PC-3 (cell line): ENCODE results near the gene RET. TPM values are rescaled to one million over a fixed set of nuclear protein-coding genes. Genes with fewer than 3 reads are reported as not detected.
A peak's percentile ranks its signal among the peaks of the same experiment; 100 is the strongest.

Source experiments
- ATAC-seq: fragments of 200-7000 bp; cut with Tn5 transposase; 2 replicates; pipeline ENCODE4 v1.9.1; 2020; ENCODE audit warnings: mild to moderate bottlenecking, moderate library complexity
- Bru-seq: library from RNA; stranded (reverse); fragments of 400-500 nt; gene quantifications from one replicate; lab custom pipeline; 2021; lab: Mats Ljungman, UMichigan
- BruChase-seq, 2 experiments: library from RNA; stranded (reverse); fragments of 400-500 nt; gene quantifications; one replicate each; lab custom pipeline; 2021; lab: Mats Ljungman, UMichigan
- BruUV-seq: library from RNA; stranded (reverse); fragments of 400-500 nt; replicated peaks from 2 replicates; lab custom pipeline; 2021; lab: Mats Ljungman, UMichigan
- CTCF ChIA-PET: fragments of 300-600 bp; sonication (Branson Sonifier 250); formaldehyde crosslinking; loops from one replicate; lab custom pipeline; 2022; ENCODE audit warnings: antibody characterized with exemption; lab: Charles Lee
- POLR2A ChIA-PET: fragments of 300-600 bp; sonication (Branson Sonifier 250); formaldehyde crosslinking; loops from one replicate; lab custom pipeline; 2022; ENCODE audit warnings: antibody characterized with exemption; ENCODE audit not compliant: unreplicated experiment; lab: Charles Lee
- DNase-seq: peaks from one replicate; pipeline ENCODE4 v3.0.0-alpha.2; 2015
- H2AFZ ChIP-seq: fragments of 300-600 bp; sonication (generic); 2 replicates; pipeline ENCODE4 v1.6.0; 2016; ENCODE audit warnings: antibody characterized with exemption, low read length
- H3F3A ChIP-seq: fragments of 300-600 bp; sonication (generic); one replicate; pipeline ENCODE4 v1.6.0; 2017; ENCODE audit warnings: antibody characterized with exemption, low read length, control low read depth, mild to moderate bottlenecking; ENCODE audit not compliant: unreplicated experiment
- H3K27ac ChIP-seq: fragments of 300-600 bp; sonication (generic); 2 replicates; pipeline ENCODE4 v1.5.1; 2016; ENCODE audit warnings: mild to moderate bottlenecking, low read length
- H3K27me3 ChIP-seq: fragments of 300-600 bp; sonication (generic); 2 replicates; pipeline ENCODE4 v1.6.1; 2016; ENCODE audit warnings: low read length, mixed read lengths
- H3K36me3 ChIP-seq: fragments of 300-600 bp; sonication (generic); 2 replicates; pipeline ENCODE4 v1.6.1; 2016; ENCODE audit warnings: low read depth, mixed run types, low read length, mixed read lengths
- H3K4me1 ChIP-seq: fragments of 300-600 bp; sonication (generic); 2 replicates; pipeline ENCODE4 v1.5.1; 2016; ENCODE audit warnings: low read length; ENCODE audit not compliant: insufficient read depth
- H3K4me2 ChIP-seq: fragments of 300-600 bp; sonication (generic); 2 replicates; pipeline ENCODE4 v1.6.0; 2016; ENCODE audit warnings: low read length
- H3K4me3 ChIP-seq: fragments of 300-600 bp; sonication (generic); 2 replicates; pipeline ENCODE4 v1.5.1; 2016; ENCODE audit warnings: mild to moderate bottlenecking, low read length, mixed read lengths
- H3K79me2 ChIP-seq: fragments of 300-600 bp; sonication (generic); 2 replicates; pipeline ENCODE4 v1.6.1; 2017; ENCODE audit warnings: low read length, mixed read lengths
- H3K9ac ChIP-seq: fragments of 300-600 bp; sonication (generic); 2 replicates; pipeline ENCODE4 v1.6.0; 2016; ENCODE audit warnings: mild to moderate bottlenecking, low read length
- H3K9me2 ChIP-seq: fragments of 300-600 bp; sonication (generic); replicated peaks from 2 replicates; pipeline ENCODE4 v1.6.1; 2016; ENCODE audit warnings: mixed run types, low read length, mixed read lengths
- H3K9me3 ChIP-seq: fragments of 300-600 bp; sonication (generic); 2 replicates; pipeline ENCODE4 v1.6.1; 2016; ENCODE audit warnings: low read length, mixed read lengths
- H4K20me1 ChIP-seq: fragments of 300-600 bp; sonication (generic); 2 replicates; pipeline ENCODE4 v1.6.1; 2016; ENCODE audit warnings: low read length, mixed read lengths
- CTCF ChIP-seq: fragments of 300-600 bp; sonication (generic); conservative IDR thresholded peaks from 2 replicates; pipeline ENCODE4 v1.5.1; 2017; ENCODE audit warnings: antibody characterized with exemption, low read depth, mild to moderate bottlenecking, low read length
- EZH2 ChIP-seq: fragments of 300-600 bp; sonication (generic); IDR thresholded peaks from one replicate; pipeline ENCODE4 v1.6.1; 2017; ENCODE audit warnings: antibody characterized with exemption, mild to moderate bottlenecking, low read length; ENCODE audit not compliant: unreplicated experiment
- EZH2phosphoT487 ChIP-seq: fragments of 300-600 bp; sonication (generic); IDR thresholded peaks from 2 replicates; pipeline ENCODE4 v1.6.1; 2018; ENCODE audit warnings: mild to moderate bottlenecking, antibody characterized with exemption, low read length, borderline replicate concordance
- intact Hi-C: fragments of 100-400 bp; cut with micrococcal nuclease; formaldehyde crosslinking; loops from 2 replicates; pipeline ENCODE4 v1.9.0; 2023
- long read RNA-seq: library from polyadenylated mRNA; unstranded; transcript quantifications from one replicate; pipeline ENCODE4 v2.0.0, GENCODE V29; 2021; ENCODE audit not compliant: unreplicated experiment
- total RNA-seq: library from RNA; depleted of rRNA; stranded (reverse); fragments of >200 nt; gene quantifications from 2 replicates; pipeline ENCODE4 v1.2.3, GENCODE V29; 2014; rRNA removed

RET gene
- total RNA-seq: not detected in 2 replicates
- Bru-seq, nascent RNA: percentile 2 among the genes with signal in this experiment
- percentile 3 among the genes with signal in this experiment for BruChase-seq, experiment 1, labeled RNA remaining after a 6-hour chase
- not detected for BruChase-seq, experiment 2, labeled RNA remaining after a 2-hour chase
- long read RNA-seq: 0 reads

DNA sequence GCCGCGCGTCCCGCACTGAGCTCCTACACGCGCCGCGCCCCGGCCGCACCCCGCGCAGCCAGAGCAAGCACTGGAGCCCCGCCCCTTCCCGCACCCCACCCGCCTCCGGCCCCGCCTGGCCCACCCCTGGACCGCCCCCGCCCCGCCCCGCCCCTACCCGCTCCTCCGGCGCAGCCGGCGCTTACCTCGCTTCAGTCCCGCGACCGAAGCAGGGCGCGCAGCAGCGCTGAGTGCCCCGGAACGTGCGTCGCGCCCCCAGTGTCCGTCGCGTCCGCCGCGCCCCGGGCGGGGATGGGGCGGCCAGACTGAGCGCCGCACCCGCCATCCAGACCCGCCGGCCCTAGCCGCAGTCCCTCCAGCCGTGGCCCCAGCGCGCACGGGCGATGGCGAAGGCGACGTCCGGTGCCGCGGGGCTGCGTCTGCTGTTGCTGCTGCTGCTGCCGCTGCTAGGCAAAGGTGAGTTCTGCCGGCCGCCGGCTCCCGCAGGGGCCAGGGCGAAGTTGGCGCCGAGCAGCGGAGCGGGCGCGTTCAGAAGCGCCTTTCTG is at the start of gene RET:
Gene RET (plus strand): TSS at position 194 of the 545 bp plus-strand sequence. CDS start 190 bp downstream, at position 384.
- Histone ChIP-seq H3K79me2 (no peaks in the 10 kb centered on the region), H3K9me3 (no peaks in the 10 kb centered on the region), H2AFZ (no peak within 1 kb of the TSS), H3K27ac (no peak within 1 kb of the TSS), H3K9me2 (no peaks in the 10 kb centered on the region), H3K4me3 (peak within 1 kb of the TSS; percentile 55), H3K4me2 (peak within 1 kb of the TSS; percentile 64), H3F3A (no peaks in the 10 kb centered on the region), H4K20me1 (no peaks in the 10 kb centered on the region), H3K9ac (no peak within 1 kb of the TSS), H3K36me3 (no peaks in the 10 kb centered on the region), H3K4me1 (no peaks in the 10 kb centered on the region), H3K27me3 (peaks cover 37% of the 10 kb centered on the region)
- ATAC-seq: no peak
- DNase-seq: no peak
- BruUV-seq: no TSS peak
- ChIA-PET CTCF (interaction anchor here (0.6 kb wide), 2 partner anchors 212 to 759 kb away, joined by 3 to 7 read pairs; no protein-coding TSS in a partner anchor), POLR2A (no interaction called here)
- intact Hi-C loops: no loop called here
- TF ChIP-seq EZH2 (no peak), EZH2phosphoT487 (no peak), CTCF (no peak)

- ATAC-seq (no peak), DNase-seq (no peak)
- Histone ChIP-seq H3K9me3 (no peaks in the 10 kb centered on the region), H3K9ac (no peak overlapping the region), H3K9me2 (no peaks in the 10 kb centered on the region), H3K4me2 (no peak overlapping the region), H4K20me1 (no peaks in the 10 kb centered on the region), H3K4me3 (no peak overlapping the region), H3K79me2 (no peaks in the 10 kb centered on the region), H2AFZ (no peak overlapping the region), H3K36me3 (no peaks in the 10 kb centered on the region), H3K27me3 (0 out of 2 replicates have a peak, but pooled peaks cover 3% of the 10 kb centered on the region), H3F3A (no peaks in the 10 kb centered on the region), H3K4me1 (peaks cover 14% of the 10 kb centered on the region), H3K27ac (no peak overlapping the region)
- intact Hi-C loops: no loop called here
- ChIA-PET POLR2A (no interaction called here), CTCF (no interaction called here)
- TF ChIP-seq EZH2: no peak
- TF ChIP-seq CTCF: no peak
- no peak for TF ChIP-seq EZH2phosphoT487
- no TSS peak for BruUV-seq
These were observed 49.4 kb upstream of the RET start for GRCh38 chr10:43027331-43027955.
